Measurements from ENCODE around the gene ZC3HAV1L.
"Not testable (repeated sequence)": the region's sequence is repeated elsewhere in the genome, so short reads cannot be mapped to it uniquely, and the experiment has no call there.

The ZC3HAV1L gene

GRCh38 chr7:139011373-139011772 is 24.5 kb downstream of the ZC3HAV1L start:
- no peak for DNase-seq

GRCh38 chr7:139004321-139005090 is 31.3 kb downstream of the ZC3HAV1L start:
- DNase-seq = peak; percentile 3

GRCh38 chr7:138999414-138999813 is 36.4 kb downstream of the ZC3HAV1L start:
- no peak for DNase-seq

GRCh38 chr7:138992052-138992531 is 43.8 kb downstream of the ZC3HAV1L start:
- no peak for DNase-seq

- no peak for DNase-seq
These were observed 48.2 kb downstream of the ZC3HAV1L start for GRCh38 chr7:138987686-138988085.

- no peak for DNase-seq
These were observed 53.6 kb downstream of the ZC3HAV1L start for GRCh38 chr7:138982204-138982623.

- peak; percentile 59 for DNase-seq
These were observed 54.3 kb downstream of the ZC3HAV1L start, which contains the start of gene KIAA1549 for GRCh38 chr7:138981332-138982203. Gene KIAA1549, minus strand, starts transcription at chr7:138981389. Its CDS starts 120 bp downstream, at chr7:138981269.

GRCh38 chr7:138980563-138981291 is 55.1 kb downstream of the ZC3HAV1L start:
- no peak for DNase-seq

GRCh38 chr7:138979988-138980562 is 55.8 kb downstream of the ZC3HAV1L start:
- DNase-seq = no peak

- DNase-seq = peak; percentile 1
These were observed 56.4 kb downstream of the ZC3HAV1L start for GRCh38 chr7:138979226-138979979.

GRCh38 chr7:138978541-138979184 is 57.2 kb downstream of the ZC3HAV1L start:
- no peak for DNase-seq

GRCh38 chr7:138976161-138976560 is 59.7 kb downstream of the ZC3HAV1L start:
- not testable (repeated sequence) for DNase-seq
